ENCODE measurements around the gene SEZ6L.

Gene SEZ6L

DNA sequence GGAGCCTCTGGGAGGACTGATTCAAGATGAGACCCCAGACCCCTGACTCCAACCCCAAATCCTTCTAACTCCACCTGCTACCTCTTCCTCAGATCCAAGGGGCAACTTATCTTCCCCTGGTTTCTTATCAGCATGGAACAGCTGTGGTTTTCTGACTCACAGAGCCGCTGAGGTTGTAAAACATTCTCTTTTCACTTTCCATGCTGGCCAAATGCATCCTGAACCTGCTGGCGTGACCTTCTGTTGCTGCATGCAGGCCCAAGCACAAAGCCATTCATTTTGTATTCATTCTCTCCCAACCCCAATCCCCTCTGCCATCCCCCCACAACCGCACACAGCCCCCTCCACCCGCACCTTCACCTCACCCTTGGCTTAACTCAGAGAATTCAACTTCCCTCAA, 70.3 kb downstream of the SEZ6L start:
- no peak for DNase-seq (ENCODE audit: low read depth, low spot score)
- no peak overlapping the region for H3K4me3 ChIP-seq (ENCODE audit: low read depth, low read length)
- POLR2A ChIA-PET, result no interaction called here
- CTCF ChIA-PET, result interaction anchor here (0.8 kb wide), 1 partner anchor 67 kb away, joined by 3 read pairs; no protein-coding TSS in a partner anchor
- TF ChIP-seq, protein P1, sequence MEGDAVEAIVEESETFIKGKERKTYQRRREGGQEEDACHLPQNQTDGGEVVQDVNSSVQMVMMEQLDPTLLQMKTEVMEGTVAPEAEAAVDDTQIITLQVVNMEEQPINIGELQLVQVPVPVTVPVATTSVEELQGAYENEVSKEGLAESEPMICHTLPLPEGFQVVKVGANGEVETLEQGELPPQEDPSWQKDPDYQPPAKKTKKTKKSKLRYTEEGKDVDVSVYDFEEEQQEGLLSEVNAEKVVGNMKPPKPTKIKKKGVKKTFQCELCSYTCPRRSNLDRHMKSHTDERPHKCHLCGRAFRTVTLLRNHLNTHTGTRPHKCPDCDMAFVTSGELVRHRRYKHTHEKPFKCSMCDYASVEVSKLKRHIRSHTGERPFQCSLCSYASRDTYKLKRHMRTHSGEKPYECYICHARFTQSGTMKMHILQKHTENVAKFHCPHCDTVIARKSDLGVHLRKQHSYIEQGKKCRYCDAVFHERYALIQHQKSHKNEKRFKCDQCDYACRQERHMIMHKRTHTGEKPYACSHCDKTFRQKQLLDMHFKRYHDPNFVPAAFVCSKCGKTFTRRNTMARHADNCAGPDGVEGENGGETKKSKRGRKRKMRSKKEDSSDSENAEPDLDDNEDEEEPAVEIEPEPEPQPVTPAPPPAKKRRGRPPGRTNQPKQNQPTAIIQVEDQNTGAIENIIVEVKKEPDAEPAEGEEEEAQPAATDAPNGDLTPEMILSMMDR (IDR thresholded peaks at IDR 0.05; ENCODE audit: insufficient read depth, low read length, missing control alignments), result no peak

DNA sequence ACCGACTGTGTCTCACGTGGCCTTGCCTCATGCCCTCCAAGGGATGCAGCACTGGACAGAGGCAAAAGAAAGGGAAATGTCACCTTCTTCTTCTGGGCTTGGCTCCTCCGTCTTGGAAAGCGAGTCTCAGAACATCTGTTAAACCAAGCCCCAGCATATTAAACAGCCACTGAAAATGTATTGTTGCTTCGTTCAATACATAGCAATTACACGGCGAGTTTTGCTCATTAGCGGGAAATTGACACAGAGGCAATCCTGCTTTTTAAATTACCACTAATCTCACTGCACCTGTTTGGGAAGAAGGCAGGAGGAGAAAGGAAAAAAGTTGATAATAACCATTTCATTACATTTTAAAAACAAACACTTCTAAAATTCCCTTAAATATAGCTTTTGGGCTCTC, 72.1 kb downstream of the SEZ6L start:
- CTCF ChIA-PET, result no interaction called here
- TF ChIP-seq, protein P1 (IDR thresholded peaks at IDR 0.05; ENCODE audit: insufficient read depth, low read length, missing control alignments), result no peak
- DNase-seq (ENCODE audit: low read depth, low spot score), result no peak
- no peak overlapping the region for H3K4me3 ChIP-seq (ENCODE audit: low read depth, low read length)
- POLR2A ChIA-PET, result no interaction called here

DNA sequence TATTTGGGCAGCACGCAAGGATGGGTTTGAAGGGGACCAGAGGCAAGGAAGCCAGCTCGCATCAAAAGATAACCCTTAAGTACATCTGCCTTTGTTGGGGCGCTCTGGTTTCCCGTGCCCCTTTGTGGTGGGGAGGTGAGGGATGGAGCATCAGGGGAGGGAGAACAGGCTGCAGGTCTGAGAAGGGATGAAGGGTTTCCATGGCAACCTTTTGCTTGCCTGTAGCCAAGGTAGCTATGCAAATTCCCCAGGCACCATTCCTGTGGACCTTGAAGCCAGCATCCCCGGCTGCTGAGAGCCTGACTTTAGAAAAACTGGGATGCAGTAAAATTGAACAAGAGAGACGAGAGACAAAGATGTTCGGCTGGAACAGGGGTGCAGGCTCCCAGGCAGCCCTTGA, 75.7 kb downstream of the SEZ6L start:
- ChIA-PET POLR2A (no interaction called here), CTCF (no interaction called here)
- no peak for DNase-seq (ENCODE audit: low read depth, low spot score)
- TF ChIP-seq, protein P1 (IDR thresholded peaks at IDR 0.05; ENCODE audit: insufficient read depth, low read length, missing control alignments), result no peak
- H3K4me3 ChIP-seq (ENCODE audit: low read depth, low read length), result no peak overlapping the region

DNA sequence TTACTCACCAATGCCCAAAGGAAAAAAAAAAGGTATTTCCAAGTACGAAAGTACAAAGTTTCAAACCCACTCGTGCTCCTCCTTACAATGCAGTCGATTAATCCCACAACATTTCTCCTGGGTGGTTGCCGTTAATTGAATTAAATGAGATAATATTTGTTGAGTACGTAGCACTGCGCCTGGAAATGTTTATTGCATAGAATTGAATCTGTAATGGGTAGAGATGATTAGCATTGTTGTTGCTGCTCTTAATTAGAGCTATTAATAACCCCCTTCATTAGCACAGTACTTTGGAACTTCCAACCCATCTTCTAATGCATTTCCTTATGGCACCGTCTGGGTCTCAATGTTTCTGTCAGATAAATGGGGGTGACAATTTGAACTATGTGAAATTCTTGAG, 77.3 kb downstream of the SEZ6L start:
- TF ChIP-seq, protein P1 (IDR thresholded peaks at IDR 0.05; ENCODE audit: insufficient read depth, low read length, missing control alignments), result no peak
- DNase-seq (ENCODE audit: low read depth, low spot score), result no peak
- ChIA-PET POLR2A (no interaction called here), CTCF (no interaction called here)
- H3K4me3 ChIP-seq (ENCODE audit: low read depth, low read length), result no peak overlapping the region

DNA sequence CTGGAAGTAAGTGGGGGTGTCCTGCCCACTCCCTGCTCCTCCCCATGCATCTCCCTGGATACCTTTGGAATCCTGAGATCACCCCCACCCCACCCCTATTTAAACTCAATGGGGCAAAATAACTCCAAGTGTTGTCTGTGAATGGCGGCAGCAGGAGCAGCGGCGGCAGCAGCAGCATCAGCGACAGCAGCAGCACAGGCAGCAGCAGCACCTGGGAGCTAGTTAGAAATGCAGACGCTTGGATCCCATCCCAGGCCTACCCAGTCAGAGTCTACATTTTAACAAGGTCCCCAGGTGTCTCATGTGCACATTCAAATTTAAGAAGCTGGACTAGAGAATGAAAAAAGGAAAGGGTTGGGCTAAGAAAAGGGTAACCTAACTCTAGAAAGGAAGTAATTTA, 82.6 kb downstream of the SEZ6L start:
- POLR2A ChIA-PET, result no interaction called here
- TF ChIP-seq, protein P1 (IDR thresholded peaks at IDR 0.05; ENCODE audit: insufficient read depth, low read length, missing control alignments), result no peak
- no peak overlapping the region for H3K4me3 ChIP-seq (ENCODE audit: low read depth, low read length)
- CTCF ChIA-PET, result no interaction called here
- no peak for DNase-seq (ENCODE audit: low read depth, low spot score)

DNA sequence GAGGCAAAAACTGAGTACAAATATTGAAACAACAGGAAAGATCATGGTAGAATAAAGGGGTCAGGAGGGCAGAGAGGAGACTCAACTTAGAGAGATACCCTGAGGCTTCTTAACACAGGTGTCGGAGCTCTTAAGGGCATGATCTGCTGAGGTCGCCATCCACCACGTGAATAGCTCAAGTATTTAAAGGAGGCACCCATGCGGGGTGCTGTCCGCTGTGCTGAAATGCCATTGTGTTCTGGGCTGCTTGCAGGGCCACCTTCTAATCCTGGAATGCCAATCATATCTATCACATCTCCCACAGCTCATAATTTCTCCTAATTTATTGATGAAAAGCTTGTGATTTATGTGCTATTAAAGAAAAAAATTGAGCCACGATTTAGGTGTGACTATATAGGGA, 90.2 kb downstream of the SEZ6L start:
- no peak overlapping the region for H3K4me3 ChIP-seq (ENCODE audit: low read depth, low read length)
- TF ChIP-seq, protein P1 (IDR thresholded peaks at IDR 0.05; ENCODE audit: insufficient read depth, low read length, missing control alignments), result no peak
- CTCF ChIA-PET, result interaction anchor here (0.8 to 1.9 kb wide), 3 partner anchors 66 to 76 kb away, joined by 3 to 7 read pairs (median 3); no protein-coding TSS in a partner anchor
- DNase-seq (ENCODE audit: low read depth, low spot score), result no peak
- POLR2A ChIA-PET, result no interaction called here

Measured in AG04449 (cell line).